HuH-7 (cell line): ENCODE measurements around the gene TARBP1.
"Not testable (repeated sequence)": the region's sequence is repeated elsewhere in the genome, so short reads cannot be mapped to it uniquely, and the experiment has no call there.

Experiments
- DNase-seq: peaks from one replicate; pipeline ENCODE4 v3.0.0; 2011; ENCODE audit warnings: low spot score

The TARBP1 gene

DNA sequence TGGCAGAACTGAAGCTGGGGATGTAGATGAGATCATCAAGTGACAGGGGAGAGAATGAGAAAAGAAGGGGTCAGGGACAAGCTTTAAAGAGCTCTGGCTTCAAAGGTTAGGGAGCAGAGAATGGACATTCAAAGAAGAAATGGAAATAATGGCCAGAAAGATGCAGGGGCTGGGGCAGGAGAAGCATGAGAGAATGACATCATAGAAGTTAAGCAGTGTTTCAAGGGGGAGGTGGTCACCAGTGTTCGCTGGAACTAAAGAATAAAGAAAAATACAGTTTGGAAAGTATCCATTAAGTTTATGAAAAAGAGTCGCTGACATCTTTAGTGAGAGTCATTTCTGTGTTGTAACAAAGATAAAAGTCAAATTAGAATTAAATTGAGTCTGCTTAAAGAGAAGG, 44.3 kb downstream of the TARBP1 start:
- no peak for DNase-seq

DNA sequence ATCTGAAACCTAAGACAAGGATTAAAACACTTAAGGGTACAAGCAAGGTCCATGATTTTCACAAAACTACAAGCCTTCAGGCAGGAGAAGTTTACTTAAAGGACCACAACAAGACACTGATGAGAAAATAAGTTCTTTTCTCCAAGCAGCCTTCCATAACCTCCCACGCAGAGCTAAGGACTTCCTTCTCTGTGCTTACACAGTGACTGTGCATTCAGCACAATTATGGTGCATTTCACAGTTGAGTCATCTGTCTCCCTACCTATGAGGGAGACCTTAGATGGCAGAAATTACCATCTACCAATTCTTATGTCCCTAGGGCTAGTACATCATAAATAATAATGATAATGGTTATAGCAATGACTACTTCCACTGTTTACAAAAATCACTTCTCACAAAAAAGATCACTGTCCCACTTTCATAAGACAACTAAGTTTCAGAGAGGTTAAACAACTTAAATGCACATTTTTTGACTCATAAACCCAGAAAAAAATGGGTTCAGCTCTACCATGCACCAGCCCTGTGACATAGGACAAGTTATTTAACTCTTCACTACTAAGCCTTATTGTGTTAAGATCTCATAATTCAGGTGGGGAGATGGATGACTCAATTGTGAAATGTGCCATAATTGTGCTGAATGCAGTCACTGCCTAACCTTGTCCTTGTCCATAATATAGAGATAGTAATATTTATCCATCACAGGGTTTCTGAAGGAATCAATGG, 45.3 kb downstream of the TARBP1 start:
- DNase-seq = no peak

DNA sequence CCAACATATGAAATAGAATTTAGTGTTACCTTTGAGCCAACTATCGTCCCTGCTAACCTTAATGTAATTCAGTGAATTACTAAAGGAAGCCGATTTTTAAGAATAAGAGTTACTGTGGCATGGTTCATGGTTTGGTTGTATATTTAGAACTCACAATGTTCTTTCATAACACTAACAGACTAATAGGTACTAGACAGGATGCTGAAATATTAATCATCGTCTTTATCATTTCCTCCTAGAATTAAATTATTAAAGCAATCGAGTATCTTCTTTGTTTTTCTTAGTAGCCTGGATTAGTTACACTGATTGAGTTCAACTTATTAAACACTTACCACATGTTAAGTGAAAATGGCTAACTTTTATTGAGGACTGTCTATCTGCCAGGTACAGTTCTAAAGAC, 47.7 kb downstream of the TARBP1 start:
- no peak for DNase-seq

DNA sequence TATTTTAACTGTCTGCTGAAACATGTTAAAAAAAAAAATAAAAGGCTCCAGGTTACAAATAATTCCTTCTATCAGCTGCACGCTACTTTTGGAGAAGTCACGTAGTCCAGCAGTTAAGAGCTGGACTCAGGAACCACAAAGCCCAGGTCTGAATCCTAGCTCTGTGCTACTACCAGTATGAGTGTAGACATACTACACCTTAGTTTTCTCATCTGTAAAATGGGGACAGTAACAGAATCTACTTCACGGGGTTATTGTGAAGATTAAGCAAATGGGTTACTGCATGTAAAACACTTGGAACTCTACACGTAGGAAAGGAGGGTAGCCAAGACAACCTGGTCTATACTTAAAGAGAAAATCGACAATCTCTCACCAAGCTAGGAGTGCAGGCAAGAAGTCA, 48.3 kb downstream of the TARBP1 start:
- no peak for DNase-seq

DNA sequence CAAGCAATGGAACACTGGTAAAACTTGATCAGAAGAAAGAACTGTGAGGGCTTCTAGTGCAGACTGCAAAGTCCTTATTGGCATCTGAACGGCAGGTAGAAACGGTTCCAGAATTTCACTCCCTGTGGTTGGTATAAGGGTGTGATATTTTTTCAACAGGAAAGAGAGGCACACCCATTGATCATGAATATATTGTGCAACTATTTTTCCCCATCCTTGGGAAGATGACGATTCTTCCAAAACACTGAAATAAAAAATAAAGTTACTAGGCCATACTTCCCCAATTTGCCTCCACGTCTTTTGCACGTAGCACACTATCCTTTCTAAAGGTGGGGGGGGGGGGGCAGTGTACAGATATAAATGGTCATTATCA, 49.6 kb downstream of the TARBP1 start:
- no peak for DNase-seq

DNA sequence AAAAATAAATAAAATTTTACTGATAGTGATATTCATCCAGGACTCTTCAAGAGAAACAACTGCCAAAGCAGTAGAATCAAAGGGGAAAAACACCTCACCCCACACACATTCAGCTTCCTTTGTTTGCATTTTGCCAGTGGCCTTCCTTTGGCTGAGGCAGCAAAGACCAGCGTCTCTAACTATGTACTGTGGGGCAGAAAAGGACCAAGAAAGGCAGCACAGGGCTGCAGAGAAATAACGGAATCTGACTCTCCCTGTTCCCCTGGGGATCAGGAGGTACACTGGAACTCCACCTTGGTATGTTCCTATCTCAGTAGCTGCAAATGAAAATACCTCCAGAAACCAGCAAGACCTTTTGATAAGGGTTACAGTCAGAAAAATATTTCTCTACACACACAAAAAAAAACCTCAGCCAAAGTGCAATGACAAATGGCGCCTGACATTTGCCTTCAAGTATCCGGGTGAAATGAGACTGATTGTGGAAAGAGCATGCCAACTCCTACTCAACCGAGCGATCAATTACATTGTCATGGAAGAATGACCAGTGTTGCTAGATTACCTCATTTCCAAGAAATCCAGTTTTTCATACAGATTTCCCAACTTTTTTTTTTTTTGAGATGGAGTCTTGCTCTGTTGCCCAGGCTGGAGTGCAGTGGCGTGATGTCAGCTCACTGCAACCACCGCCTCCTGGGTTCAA, 50.9 kb downstream of the TARBP1 start:
- no peak for DNase-seq

DNA sequence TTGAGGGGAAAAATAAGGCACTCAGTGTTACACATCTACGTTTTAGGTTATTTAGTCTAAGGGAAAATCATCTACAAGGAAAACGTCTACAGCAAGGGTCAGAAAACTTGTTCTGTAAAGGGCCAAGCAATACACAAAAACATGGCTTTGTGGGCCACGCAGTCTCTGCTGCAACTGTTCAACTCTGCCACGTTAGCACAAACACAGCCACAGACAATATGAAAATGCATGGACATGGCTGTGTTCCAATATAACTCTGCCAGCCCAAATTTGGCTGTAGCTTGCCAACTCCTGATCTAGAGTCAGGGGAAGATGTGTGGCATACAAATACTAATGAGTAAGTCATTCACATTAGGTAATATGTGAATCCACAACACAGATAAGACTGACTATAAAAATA, 65.0 kb downstream of the TARBP1 start:
- no peak for DNase-seq

DNA sequence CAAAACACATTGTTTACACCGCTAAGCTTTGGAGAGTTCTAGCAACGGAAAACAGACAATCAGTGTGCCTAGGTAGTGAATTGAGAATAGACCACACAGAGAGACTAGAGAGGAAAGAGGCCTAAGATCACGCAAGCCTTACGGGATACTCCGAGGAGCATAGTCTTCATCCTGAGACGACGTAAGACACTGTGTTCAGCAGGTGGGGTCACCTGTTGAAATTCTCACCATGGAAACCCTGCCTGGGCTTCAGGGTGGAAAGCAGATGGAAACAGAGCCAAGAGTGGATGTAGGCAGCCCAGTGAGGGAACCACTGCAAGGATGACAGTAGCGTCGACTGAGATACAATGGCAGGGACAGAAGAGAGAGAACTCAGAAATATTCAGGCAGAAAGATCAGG, 65.5 kb downstream of the TARBP1 start:
- no peak for DNase-seq

DNA sequence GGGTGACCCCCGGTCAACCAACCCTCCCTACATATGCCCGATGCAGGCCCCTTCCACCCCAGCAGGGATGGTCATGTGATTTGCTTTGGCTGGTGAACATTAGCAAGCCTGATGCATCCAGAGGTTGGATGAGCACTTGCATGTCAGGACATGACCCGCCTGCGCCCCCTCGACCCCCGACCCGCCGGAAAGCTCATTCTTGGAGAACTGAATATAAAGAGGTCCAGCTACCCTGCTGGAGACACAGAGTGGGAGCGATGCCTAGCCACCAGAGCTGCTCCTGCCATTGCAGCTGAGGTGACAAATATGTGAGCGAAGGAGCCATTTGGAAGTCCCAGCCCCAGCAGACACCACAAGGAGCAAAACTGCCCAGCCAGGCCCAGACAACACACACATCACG, 66.1 kb downstream of the TARBP1 start:
- DNase-seq = no peak

DNA sequence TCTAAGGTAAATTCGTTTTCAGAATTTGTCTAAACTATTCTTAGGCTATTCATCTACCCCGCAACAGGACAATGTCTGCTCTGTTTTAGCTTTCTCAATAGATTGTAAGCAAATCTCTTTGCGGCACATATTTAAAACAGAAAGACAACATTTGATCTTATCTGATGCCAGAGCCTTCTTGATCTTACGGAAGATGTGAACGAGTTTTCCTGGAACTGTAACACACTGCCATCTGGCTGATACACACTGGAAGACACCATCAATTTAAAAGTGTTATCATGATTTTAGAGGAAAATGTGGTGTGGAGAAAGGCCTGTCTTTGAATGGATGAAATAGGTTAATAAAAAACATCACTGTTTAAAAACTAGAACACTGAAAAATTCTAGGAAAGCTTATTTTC, 69.7 kb downstream of the TARBP1 start:
- no peak for DNase-seq

DNA sequence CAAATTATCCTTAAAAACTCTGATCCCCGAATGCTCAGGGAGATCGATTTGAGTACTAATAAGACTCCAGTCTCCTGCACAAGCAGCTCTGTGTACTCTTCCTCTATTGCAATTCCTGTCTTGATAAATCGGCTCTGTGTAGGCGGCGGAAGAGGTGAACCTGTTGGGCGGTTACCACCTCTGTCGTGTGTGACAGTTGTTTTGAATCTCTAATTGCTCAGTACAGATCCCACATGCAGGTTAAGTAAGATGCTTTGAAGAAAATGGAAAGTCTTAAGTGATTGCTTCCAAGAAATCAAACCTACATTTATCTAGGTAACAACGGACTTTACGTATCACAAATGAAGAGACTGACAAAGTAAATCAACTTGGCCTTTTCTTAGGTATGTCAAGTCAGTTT, 70.2 kb downstream of the TARBP1 start:
- DNase-seq = no peak

DNA sequence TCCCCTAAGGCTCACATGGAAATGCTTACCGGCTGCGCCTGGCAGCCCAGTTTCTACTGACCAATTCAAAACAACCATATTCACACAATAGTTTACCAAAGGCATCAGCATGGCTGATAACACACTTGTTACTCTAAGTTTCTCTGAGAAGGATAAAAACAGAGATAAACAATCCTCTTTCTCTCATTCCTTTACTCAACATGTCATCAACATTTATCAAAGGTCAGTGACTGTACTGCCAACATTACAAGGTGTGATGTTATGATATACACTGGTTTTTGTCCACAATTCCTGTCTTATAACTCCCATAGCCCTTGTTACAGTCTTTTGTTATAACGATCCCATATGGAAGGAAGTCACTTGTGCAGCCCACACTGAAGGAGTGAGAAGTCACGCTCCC, 72.1 kb downstream of the TARBP1 start:
- DNase-seq = no peak

DNA sequence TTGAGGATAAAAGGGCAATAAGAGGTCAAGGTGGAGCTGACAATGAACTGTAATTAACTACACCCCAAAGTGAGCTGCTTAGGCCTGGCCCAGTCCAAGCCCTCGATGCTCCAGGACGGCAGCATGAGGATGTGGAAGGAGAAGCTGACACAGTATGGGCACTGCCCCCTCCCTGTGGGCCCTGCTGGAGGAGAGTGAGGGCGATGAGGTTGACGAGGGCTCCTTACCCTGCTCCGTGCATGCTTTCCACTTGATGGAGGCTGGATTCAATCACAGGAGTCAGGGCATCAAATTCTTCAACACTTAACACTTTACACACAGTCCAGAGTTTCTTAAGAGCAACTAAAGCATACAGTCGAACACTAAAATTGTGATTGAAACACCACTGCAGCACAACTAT, 73.3 kb downstream of the TARBP1 start:
- DNase-seq = no peak

DNA sequence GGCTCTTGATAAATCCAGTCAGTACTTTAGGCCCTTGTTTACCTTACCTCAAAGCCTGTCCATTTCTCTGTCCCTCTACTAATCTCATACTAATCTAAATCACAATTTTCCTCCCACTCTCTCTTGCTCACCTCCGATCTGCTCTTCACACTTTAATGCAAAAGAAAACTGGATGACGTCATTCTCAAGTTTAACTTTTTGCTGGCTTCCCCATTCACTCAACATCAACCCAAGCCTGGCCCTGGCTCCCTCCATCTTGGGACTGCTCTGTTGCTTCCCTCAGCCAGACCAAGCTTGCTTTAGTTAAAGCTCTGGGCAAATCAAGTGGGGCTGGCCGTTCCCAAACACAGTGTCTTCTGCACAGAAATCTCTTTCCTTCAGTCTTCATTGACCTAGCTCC, 76.0 kb downstream of the TARBP1 start:
- DNase-seq = no peak

DNA sequence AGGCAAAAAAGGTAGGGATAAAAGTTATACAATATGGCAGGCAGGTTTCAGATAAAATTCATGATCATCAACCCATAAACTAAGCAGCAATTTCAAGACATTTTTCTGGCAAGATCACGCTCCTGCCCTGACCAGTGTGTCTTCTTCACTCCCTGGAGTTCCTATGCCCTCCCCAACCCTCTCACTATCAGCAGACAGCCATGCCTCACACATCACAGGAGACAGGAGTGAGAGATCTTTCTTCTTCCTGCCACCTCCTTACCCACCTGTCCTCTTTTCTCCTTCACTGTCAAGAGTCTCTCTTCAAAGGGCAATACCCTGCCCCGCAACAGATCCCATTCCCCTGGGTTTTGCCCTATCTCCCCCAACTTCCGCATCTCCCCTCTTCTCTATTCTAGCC, 77.3 kb downstream of the TARBP1 start:
- no peak for DNase-seq

DNA sequence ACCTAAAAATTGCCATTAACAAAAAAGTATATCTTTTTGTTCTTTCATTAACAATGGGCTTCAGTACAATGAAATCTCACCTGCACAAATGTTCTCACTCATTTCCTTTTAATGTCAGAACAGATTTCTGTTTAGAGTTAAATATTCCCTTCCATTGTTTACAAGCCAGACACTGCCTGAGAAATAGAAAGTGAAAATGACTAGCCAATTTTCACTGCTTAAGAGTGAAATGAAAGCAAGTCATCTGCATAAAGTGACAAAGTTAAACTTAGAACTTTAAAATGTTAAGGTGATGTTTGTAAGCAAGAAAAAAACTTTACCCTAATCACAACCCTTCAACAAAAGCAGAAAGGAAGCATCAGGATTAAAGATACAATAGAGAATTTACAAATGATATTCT, 78.2 kb downstream of the TARBP1 start:
- no peak for DNase-seq

DNA sequence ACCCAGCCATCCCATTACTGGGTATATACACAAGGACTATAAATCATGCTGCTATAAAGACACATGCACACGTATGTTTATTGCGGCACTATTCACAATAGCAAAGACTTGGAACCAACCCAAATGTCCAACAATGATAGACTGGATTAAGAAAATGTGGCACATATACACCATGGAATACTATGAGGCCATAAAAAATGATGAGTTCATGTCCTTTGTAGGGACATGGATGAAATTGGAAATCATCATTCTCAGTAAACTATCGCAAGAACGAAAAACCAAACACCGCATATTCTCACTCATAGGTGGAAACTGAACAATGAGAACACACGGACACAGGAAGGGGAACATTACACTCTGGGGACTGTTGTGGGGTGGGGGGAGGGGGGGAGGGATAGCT, 79.5 kb downstream of the TARBP1 start:
- not testable (repeated sequence) for DNase-seq

DNA sequence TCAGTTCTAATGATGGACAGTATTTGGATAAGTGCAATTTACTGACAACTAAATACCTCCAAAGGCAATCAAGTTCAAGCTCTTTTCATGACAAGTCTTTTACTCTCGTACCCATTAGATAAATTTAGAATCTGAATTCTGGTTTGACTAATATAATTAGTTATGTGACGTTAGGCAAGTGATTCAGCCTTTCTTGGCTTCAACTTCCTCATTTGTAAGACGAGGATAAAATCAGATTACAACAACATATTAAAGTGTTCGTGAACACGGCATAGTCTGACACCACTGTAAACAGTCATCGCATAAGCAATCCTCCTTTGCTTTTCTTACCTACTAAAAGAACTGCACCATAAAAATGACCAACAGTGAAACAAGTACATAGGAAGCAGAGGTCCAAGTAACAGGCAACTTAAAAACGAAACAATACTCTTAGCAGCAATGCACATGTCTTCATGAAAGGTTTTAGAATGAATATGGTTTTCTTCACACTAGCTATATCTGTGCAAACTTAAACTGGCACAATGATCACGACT, 80.1 kb downstream of the TARBP1 start:
- DNase-seq = no peak

DNA sequence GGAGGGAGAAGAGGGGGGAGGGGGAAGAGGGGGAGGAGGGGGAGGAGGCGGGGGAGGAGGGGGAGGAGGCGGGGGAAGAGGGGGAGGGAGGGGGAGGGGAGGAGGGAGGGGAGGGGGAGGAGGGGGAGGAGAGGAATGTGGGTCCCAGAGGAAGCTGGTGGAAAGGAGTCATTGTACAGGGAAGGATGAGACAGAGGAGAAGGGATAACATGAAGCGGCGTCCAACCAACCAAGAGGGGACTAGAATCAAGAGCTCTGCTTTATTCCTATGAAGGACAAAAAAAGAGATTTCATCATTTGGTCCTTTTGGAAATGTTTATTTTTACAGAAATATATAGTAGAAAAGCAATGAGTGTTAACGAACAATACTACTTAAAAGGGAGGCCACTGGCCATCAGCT, 81.2 kb downstream of the TARBP1 start:
- no peak for DNase-seq

DNA sequence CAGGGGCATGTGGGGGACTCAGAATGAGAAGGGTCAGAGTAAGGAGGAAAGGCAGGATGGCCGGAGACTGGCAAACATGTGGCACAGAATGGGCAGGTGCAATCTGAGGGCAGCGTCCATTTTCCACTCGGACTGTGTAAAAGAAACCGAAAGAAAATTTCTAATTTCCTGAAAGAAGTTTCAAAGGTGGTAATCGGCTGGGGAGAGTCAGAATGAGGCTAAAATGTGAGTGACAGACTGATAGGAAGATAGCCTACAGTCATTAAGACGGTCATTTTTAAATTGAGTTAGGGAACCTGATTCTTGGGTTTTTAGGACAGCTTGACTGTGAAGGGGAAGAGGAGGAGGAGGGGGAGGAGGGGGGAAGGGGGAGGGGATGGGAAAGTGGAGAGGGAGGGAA, 82.1 kb downstream of the TARBP1 start:
- DNase-seq = no peak

DNA sequence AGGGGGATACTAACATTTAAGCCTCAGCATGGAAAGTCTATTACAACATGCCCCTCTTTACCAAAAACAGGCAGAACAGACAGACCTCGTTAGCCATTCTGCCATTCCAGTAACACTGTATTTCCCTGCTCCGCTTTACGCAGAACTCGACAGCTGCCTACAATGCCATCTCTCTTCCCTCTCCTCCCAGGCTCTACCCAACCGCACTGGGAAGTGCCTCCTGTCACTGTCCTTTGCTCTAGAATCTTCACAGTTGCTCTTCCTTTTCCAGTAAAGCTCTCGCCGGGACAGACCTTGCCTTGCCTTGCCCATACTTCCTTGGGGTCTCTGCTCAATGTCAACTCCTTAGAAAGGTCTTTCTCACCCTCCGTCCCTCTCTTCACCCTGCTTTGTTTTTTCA, 82.9 kb downstream of the TARBP1 start:
- DNase-seq = no peak

DNA sequence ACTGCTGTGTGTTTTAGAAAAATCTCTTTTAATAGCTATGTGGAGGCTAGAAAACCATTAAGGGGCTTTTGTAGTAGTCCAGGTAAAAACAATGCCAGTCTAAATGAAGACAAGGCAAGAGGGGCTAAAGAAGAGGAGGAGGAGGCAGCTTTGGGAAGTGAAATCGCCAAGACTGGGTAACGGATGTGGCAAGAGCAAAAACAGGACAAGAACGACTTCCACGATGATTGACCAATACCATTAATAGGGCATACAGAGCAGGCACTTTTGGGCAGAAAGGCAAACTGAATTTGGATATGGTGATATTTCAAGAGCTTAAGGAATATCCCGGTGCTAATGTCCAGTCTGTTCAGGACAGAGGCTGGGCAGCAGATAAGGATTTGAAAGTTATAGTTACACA, 83.7 kb downstream of the TARBP1 start:
- no peak for DNase-seq

DNA sequence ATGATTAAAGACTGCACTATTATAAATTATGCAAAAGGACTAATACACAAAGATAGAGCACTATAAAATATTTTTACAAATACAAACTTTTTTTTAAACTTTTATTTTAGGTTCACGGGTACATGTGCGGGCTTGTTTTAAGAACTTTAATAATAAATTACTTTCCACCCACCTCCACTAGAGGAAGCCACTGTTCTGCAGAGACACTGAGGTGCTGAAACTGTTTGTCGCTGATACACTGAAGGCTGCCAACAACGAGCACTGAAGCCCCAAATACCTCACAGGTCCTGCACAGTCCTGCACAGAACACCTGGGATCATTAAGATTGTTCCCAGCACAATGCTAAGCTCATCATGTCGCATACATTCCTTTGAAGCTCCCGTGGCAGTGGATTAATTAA, 85.8 kb downstream of the TARBP1 start:
- no peak for DNase-seq

DNA sequence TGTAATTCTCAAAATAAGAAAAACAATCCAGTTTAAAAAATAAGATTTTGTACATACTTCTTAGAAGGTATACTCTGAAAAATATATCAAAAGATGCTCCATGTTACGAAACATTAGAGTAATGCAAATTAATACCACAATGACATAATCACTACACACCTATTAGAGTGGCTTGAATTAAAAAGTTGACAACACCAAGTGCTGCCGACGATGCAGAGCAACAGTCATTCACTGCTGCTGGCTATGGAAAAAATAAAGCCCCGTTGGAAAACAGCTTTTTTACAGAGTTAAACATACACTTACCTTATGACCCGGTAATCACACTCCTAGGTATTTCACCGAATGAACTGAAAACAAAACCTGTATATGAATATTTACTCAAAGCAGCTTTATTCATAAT, 90.9 kb downstream of the TARBP1 start:
- DNase-seq = no peak
